H54 (cell line): ENCODE data around the gene TTC28.

ENCODE experiments used
- DNase-seq: peaks from one replicate; pipeline ENCODE4 v3.0.0; 2011; ENCODE audit warnings: low spot score, mixed read lengths; ENCODE audit not compliant: insufficient read length
- FAIRE-seq: peaks from 3 replicates; lab custom pipeline; 2011; peaks lifted over from hg19 to GRCh38; lab: Jason Lieb, UNC
- POLR2A ChIP-seq: IDR thresholded peaks from 2 replicates; pipeline ENCODE4 v1.6.1; 2011; ENCODE audit warnings: low read depth, mild to moderate bottlenecking, low read length

The TTC28 gene

DNA sequence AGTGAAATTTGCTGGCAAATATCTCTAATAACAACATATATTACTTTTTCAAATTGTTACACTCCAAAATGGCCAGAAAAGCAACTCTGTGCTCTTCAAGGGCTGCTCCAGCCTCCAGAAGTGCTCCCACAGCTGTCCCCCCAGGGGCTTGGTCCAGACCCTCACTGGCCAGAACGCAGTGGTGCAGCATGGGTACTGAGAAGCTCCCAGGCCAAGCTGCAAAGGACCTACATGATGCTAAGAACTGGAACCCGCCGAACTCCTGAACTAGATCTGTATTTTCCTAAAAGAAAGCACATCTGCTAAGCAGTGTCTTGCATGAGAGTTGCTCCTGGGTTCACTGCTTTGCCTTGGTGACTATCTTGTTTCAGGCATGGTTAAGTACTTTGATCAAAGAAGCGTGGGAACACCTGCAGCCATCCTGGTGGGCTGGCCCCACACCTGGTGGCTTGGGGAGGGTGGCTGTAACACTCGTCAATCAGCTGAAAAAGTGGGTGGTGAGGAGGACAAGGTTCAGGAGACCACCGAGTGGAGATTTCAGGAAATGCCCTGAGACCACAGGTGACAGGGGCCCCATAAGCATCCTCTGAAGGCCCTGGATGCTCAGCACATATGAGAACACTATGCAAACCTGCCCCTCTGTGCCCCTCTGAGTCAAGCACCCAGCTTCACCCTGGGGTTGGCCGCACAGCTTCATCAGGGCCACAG lies 687.9 kb downstream of the TTC28 start:
- FAIRE-seq (no peak), DNase-seq (no peak)
- TF ChIP-seq POLR2A: no peak

- FAIRE-seq (no peak), DNase-seq (peak; percentile 34)
- no peak for TF ChIP-seq POLR2A
Observed at GRCh38 chr22:27990879-27991278, 688.8 kb downstream of the TTC28 start.

DNA sequence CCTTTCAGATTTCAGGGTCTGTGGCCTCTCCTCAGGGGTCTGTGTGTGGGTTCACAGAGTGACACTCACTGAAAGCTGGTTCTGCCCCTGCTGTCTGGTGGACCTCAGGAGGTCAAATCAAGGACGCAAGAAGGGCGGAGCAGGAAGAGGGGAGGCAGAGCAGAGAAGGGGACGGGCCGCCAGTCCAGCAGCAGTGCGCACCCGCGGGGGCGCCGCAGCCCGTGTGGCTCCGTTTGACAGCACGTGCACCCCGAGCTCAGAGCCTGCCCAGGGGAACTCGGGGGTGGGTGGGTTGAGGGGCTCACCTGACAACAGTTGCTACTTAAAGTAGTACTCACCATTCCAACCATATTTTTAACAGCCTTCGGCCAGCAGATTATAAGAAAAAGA lies 689.2 kb downstream of the TTC28 start:
- FAIRE-seq (no peak), DNase-seq (no peak)
- TF ChIP-seq POLR2A: no peak

DNA sequence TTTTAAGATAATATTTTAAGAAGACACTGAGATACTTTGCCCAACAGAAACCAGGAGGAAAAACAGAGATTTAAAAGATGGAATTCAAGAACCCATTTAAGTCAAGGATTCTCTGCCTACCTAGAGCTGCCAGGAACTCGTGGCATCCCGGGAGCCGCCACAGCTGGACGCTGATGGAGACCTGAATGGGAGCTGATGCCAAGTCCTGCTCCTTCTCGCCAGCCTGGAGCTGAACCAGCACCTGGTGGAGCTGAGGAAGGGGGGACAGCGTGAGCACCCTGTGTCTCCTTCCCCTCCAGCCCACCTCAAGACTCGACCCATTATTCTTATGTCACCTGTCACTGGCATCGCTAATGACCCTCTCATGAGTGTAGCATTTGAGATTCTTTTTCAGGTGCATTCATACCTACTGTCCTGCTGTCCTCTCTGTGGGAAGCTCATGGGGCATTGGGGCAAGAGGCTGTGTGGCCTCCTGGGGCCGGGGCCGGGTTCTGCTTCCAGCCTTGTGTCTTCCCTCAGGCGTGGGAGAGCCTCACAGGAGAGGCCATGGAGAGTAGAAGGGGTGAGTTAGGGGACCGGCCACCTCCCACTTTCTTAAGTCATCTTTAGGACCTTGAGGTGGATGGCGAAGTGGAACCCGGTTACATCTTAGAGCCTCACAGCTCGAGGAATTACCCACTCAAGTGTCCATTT lies 689.7 kb downstream of the TTC28 start:
- FAIRE-seq: no peak
- TF ChIP-seq POLR2A: no peak
- no peak for DNase-seq

GRCh38 chr22:27988704-27989103 lies 690.9 kb downstream of the TTC28 start:
- FAIRE-seq: no peak
- no peak for DNase-seq
- TF ChIP-seq POLR2A: no peak

GRCh38 chr22:27987557-27987956 lies 692.1 kb downstream of the TTC28 start:
- no peak for TF ChIP-seq POLR2A
- FAIRE-seq: no peak
- no peak for DNase-seq

- FAIRE-seq: no peak
Observed at GRCh38 chr22:27986937-27987336, 692.7 kb downstream of the TTC28 start.

DNA sequence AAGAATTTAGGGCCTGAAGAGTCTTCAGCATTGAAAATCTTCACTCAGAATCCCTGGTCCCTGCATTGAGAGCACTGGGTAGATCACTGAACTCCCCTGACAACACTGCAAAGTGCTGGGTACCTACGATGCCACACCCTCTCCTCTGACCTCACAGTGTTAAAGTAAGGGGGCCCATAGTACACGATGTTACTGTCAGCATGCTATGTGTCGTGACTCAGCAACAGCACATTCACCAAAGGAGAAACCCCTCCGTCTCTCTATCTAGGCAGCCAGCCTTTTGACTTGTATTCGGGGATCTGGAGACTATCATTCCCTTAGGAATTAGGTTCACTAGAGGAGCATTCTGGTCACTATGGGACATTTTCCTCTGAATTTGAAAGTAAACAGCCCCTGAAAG lies 693.2 kb downstream of the TTC28 start:
- no peak for FAIRE-seq
- no peak for TF ChIP-seq POLR2A
- no peak for DNase-seq

More at GRCh38 chr22:27986937-27987336, 692.7 kb downstream of the TTC28 start:
- TF ChIP-seq POLR2A: no peak
- no peak for DNase-seq

- no peak for TF ChIP-seq POLR2A
- DNase-seq: no peak
- no peak for FAIRE-seq
Observed at GRCh38 chr22:27985323-27986275, 694.0 kb downstream of the TTC28 start.

DNA sequence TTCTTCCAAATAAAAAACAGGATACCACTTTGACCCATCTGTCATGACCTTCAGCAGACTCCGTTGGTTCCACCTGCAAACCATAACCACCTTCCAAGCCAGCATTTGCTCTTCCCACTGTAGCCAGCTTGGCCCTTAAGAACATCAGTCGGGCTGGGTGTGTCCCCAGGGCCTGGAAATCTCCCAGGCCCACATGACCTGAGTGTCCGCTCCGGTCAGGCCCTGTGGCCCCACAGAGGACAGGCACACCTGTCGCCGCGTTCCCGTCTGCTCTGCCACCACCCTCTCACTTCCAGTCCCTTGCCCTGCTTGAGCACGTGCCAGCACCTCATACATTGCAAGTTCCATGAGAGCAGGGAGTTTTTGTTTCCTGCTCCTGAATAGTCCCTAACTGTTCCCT lies 694.9 kb downstream of the TTC28 start:
- DNase-seq: no peak
- FAIRE-seq: no peak
- TF ChIP-seq POLR2A: no peak

GRCh38 chr22:27984001-27984695 lies 695.5 kb downstream of the TTC28 start:
- no peak for DNase-seq
- FAIRE-seq: no peak
- no peak for TF ChIP-seq POLR2A

DNA sequence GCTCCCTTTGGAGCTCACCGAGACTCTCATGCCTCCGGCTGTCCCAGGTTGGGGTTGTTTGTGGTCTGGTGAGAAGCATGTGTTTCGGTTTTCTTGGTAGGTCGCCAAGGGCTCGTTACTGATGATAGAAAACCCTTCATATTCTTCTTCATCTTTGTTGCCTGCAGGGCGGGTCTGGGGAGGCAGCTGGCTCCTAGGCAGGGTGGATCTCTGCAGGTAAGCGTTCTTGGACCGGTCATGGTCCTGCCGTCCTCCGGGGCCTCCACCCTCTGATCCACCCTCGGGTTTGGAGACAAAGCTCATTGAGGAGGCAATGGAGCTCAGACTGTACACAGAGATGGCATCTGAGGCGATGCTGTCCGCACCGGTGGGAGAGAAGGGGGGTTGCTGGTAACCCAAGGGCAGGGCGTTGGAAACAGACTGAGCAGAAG lies 696.3 kb downstream of the TTC28 start:
- TF ChIP-seq POLR2A: no peak
- DNase-seq (no peak), FAIRE-seq (no peak)

DNA sequence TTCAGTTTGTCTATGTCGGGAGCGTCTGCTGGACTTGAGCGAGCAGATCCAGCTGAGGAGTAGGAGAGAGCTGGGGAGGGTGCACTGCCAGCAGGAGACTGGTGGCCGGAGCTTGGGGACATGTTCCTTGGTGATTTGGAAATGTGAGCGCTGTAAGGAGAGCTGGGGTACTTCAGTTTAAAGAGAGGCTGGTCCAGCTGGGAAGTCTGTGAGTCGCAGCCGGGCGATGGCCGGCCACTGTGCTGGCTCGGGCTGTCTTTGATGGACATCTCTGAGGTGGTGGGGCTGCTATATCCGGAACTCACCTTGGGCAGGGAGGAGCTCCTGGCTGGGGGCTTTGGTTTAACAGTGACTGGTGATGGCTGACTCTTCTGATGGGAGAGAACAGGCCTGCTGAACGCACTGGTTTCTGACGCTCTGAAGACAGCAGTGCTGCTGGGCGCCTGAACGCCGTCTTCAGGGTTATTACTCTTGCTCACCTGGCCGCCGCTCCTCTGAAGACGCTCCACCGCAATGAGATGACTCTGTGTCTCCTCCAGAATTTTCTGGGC lies 696.9 kb downstream of the TTC28 start:
- no peak for TF ChIP-seq POLR2A
- FAIRE-seq (no peak), DNase-seq (no peak)
